Measurements from ENCODE around the gene NT5C3B. TPM values are rescaled to one million over a fixed set of nuclear protein-coding genes. Genes with fewer than 3 reads are reported as not detected.
"Not testable (repeated sequence)": the region's sequence is repeated elsewhere in the genome, so short reads cannot be mapped to it uniquely, and the experiment has no call there.

The NT5C3B gene
- total RNA-seq, 1 donor from 2014 or later = 102 TPM

GRCh38 chr17:41839448-41839847 lies 3.4 kb upstream of the NT5C3B start:
- DNase-seq = not testable (repeated sequence)

GRCh38 chr17:41837761-41838538 lies 1.9 kb upstream of the NT5C3B start, which contains the start of gene KLHL10:
Gene KLHL10 (plus strand): TSS chr17:41837825. CDS start chr17:41837933, 108 bp downstream.
- no peak for DNase-seq

GRCh38 chr17:41836550-41837196 lies 641 bp upstream of the NT5C3B start:
- DNase-seq = no peak

- peak; percentile 7 for DNase-seq
Observed at GRCh38 chr17:41835214-41835799, 725 bp downstream of the NT5C3B start.

- DNase-seq = not testable (repeated sequence)
Observed at GRCh38 chr17:41829961-41830360, 6.1 kb downstream of the NT5C3B start.

GRCh38 chr17:41825175-41825845 lies 10.7 kb downstream of the NT5C3B start:
- DNase-seq = no peak

- DNase-seq = no peak
Observed at GRCh38 chr17:41824086-41824485, 11.9 kb downstream of the NT5C3B start.

GRCh38 chr17:41823580-41823979 lies 12.5 kb downstream of the NT5C3B start:
- DNase-seq = no peak

- DNase-seq = no peak
Observed at GRCh38 chr17:41823141-41823524, 12.9 kb downstream of the NT5C3B start.

GRCh38 chr17:41822216-41823140 lies 13.6 kb downstream of the NT5C3B start:
- no peak for DNase-seq

GRCh38 chr17:41821776-41822175 lies 14.3 kb downstream of the NT5C3B start:
- DNase-seq = no peak

- DNase-seq = no peak
Observed at GRCh38 chr17:41818024-41818423, 18.0 kb downstream of the NT5C3B start.

- DNase-seq = no peak
Observed at GRCh38 chr17:41816637-41817320, 19.3 kb downstream of the NT5C3B start.

GRCh38 chr17:41814195-41814594 lies 21.8 kb downstream of the NT5C3B start:
- no peak for DNase-seq

- no peak for DNase-seq
Observed at GRCh38 chr17:41813699-41814124, 22.3 kb downstream of the NT5C3B start.

- DNase-seq = peak; percentile 14
Observed at GRCh38 chr17:41813152-41813680, 22.8 kb downstream of the NT5C3B start.

GRCh38 chr17:41812381-41813151 lies 23.5 kb downstream of the NT5C3B start, which contains the start of gene FKBP10:
Gene FKBP10 (plus strand): TSS chr17:41813004. CDS start chr17:41813035, 31 bp downstream.
- DNase-seq = peak; percentile 77

GRCh38 chr17:41811549-41812380 lies 24.3 kb downstream of the NT5C3B start, which contains the start of gene P3H4:
Gene P3H4 (minus strand): TSS chr17:41811949. CDS start chr17:41811915, 34 bp downstream.
- peak; percentile 86 for DNase-seq
